ENCODE data around the gene SPRR5.

Gene SPRR5

GRCh38 chr1:152946651-152947256 lies at the start of gene SPRR5:
Gene SPRR5, plus strand, starts transcription at chr1:152947206. Its CDS starts 1,349 bp downstream, at chr1:152948555.
- DNase-seq, result no peak
- intact Hi-C loops (cut with DNase I), result no loop called here

GRCh38 chr1:152899027-152899426 lies 48.0 kb upstream of the SPRR5 start:
- intact Hi-C loops (cut with DNase I), result no loop called here

GRCh38 chr1:152899883-152900282 lies 47.1 kb upstream of the SPRR5 start:
- intact Hi-C loops (cut with DNase I), result no loop called here
- DNase-seq, result no peak

More at GRCh38 chr1:152899027-152899426, 48.0 kb upstream of the SPRR5 start:
- DNase-seq, result no peak

- intact Hi-C loops (cut with DNase I), result no loop called here
- DNase-seq, result no peak
Measured at GRCh38 chr1:152901631-152902030, 45.4 kb upstream of the SPRR5 start.

GRCh38 chr1:152902636-152903035 lies 44.4 kb upstream of the SPRR5 start:
- DNase-seq, result no peak
- intact Hi-C loops (cut with DNase I), result no loop called here

- intact Hi-C loops (cut with DNase I), result no loop called here
- no peak for DNase-seq
Measured at GRCh38 chr1:152904688-152905440, 42.1 kb upstream of the SPRR5 start.

- intact Hi-C loops (cut with DNase I), result no loop called here
Measured at GRCh38 chr1:152906023-152906565, 40.9 kb upstream of the SPRR5 start.

GRCh38 chr1:152907686-152908601 lies 39.1 kb upstream of the SPRR5 start, which contains the start of gene IVL:
Gene IVL, plus strand, starts transcription at chr1:152908546. Its CDS starts 1,252 bp downstream, at chr1:152909798.
- DNase-seq, result no peak
- intact Hi-C loops (cut with DNase I), result no loop called here

More at GRCh38 chr1:152906023-152906565, 40.9 kb upstream of the SPRR5 start:
- DNase-seq, result no peak

GRCh38 chr1:152909206-152909605 lies 37.8 kb upstream of the SPRR5 start:
- intact Hi-C loops (cut with DNase I), result no loop called here

GRCh38 chr1:152912471-152912870 lies 34.5 kb upstream of the SPRR5 start:
- intact Hi-C loops (cut with DNase I), result no loop called here
- no peak for DNase-seq

More at GRCh38 chr1:152909206-152909605, 37.8 kb upstream of the SPRR5 start:
- no peak for DNase-seq

- intact Hi-C loops (cut with DNase I), result no loop called here
- no peak for DNase-seq
Measured at GRCh38 chr1:152912900-152913299, 34.1 kb upstream of the SPRR5 start.

GRCh38 chr1:152917794-152918193 lies 29.2 kb upstream of the SPRR5 start:
- intact Hi-C loops (cut with DNase I), result no loop called here
- peak in 5 of 42 donors; percentile 18 to 57 (median 43) for DNase-seq

- intact Hi-C loops (cut with DNase I), result no loop called here
- DNase-seq, result no peak
Measured at GRCh38 chr1:152919071-152919470, 27.9 kb upstream of the SPRR5 start.

- intact Hi-C loops (cut with DNase I), result no loop called here
- DNase-seq, result peak in 3 of 42 donors; percentile 14 to 41 (median 24)
Measured at GRCh38 chr1:152924191-152924590, 22.8 kb upstream of the SPRR5 start.

- no peak for DNase-seq
- intact Hi-C loops (cut with DNase I), result no loop called here
Measured at GRCh38 chr1:152926091-152926490, 20.9 kb upstream of the SPRR5 start.

GRCh38 chr1:152928671-152929070 lies 18.3 kb upstream of the SPRR5 start:
- intact Hi-C loops (cut with DNase I), result no loop called here
- DNase-seq, result no peak

- intact Hi-C loops (cut with DNase I), result no loop called here
- DNase-seq, result no peak
Measured at GRCh38 chr1:152932170-152932811, 14.7 kb upstream of the SPRR5 start.

GRCh38 chr1:152933196-152933595 lies 13.8 kb upstream of the SPRR5 start:
- intact Hi-C loops (cut with DNase I), result no loop called here
- DNase-seq, result no peak

GRCh38 chr1:152940614-152941013 lies 6.4 kb upstream of the SPRR5 start:
- intact Hi-C loops (cut with DNase I), result no loop called here
- no peak for DNase-seq

Data from head of caudate nucleus (tissue), 42 donors.